Esophagus squamous epithelium (tissue), 5 donors: Measurements from ENCODE around the gene CAP1. TPM values are rescaled to one million over a fixed set of nuclear protein-coding genes. Genes with fewer than 3 reads are reported as not detected.

ENCODE experiments used
- DNase-seq: peaks from one replicate; lab custom pipeline; 2025; lab: John Stamatoyannopoulos, UW
- H3K27ac ChIP-seq, 4 donors: fragments of 200-600 bp; sonication (generic); one replicate each; pipeline ENCODE4 v1.5.1; 2016 to 2019; ENCODE audit warnings: mild to moderate bottlenecking in 1 of 4
- H3K27me3 ChIP-seq, 4 donors: fragments of 200-600 bp; sonication (generic); 1 replicate in 3 of 4; 2 replicates in 1 of 4; pipeline versions ENCODE4 v1.5.1 to v1.6.0; 2017 to 2021; ENCODE audit warnings: antibody characterized with exemption in 1 of 4
- H3K36me3 ChIP-seq, 3 donors: fragments of 200-600 bp; sonication (generic); one replicate each; pipeline ENCODE4 v1.5.1; 2016 to 2019
- H3K4me1 ChIP-seq, 3 donors: fragments of 200-600 bp; sonication (generic); one replicate each; pipeline ENCODE4 v1.5.1; 2017 to 2019
- H3K4me3 ChIP-seq, 4 donors: fragments of 200-600 bp; sonication (generic); 1 replicate in 3 of 4; 2 replicates in 1 of 4; pipeline ENCODE4 v1.5.1; 2016 to 2019; ENCODE audit warnings: mild to moderate bottlenecking in 2 of 4, moderate library complexity in 1 of 4
- H3K9me3 ChIP-seq, 3 donors: fragments of 200-600 bp; sonication (generic); one replicate each; pipeline ENCODE4 v1.5.1; 2016 to 2019
- POLR2A ChIP-seq, 4 donors: fragments of 450-650 bp; IDR thresholded peaks; one replicate each; pipeline ENCODE4 v1.6.1; 2017; ENCODE audit warnings: antibody characterized with exemption in 4 of 4, mild to moderate bottlenecking in 4 of 4, moderate library complexity in 3 of 4
- WGBS, 2 donors: methylation state at CpG; one replicate each; pipeline ENCODE4 v1.1.5; 2018; 5-methylcytosine and 5-hydroxymethylcytosine counted together
- intact Hi-C: fragments of 100-400 bp; cut with DNase I; formaldehyde crosslinking; loops from one replicate; pipeline ENCODE4 v1.15.0; 2022
- total RNA-seq, 4 donors: library from RNA; depleted of rRNA; stranded (reverse); fragments of >200 nt; gene quantifications; one replicate each; pipeline ENCODE4 v1.1.0, GENCODE V29; 2016
- TF ChIP-seq, protein P1 (sequence below), 6 experiments: fragments of 450-650 bp in 4 of 6; fragments of 200-600 bp in 2 of 6; sonication (generic) in 2 of 6; IDR thresholded peaks; one replicate each; pipeline ENCODE4 v1.5.1; 2016 to 2019; ENCODE audit warnings: antibody characterized with exemption in 6 of 6, mild to moderate bottlenecking in 4 of 6, moderate library complexity in 4 of 6
- donor health status: DM: yes; HTN: yes; CAD: no.

The CAP1 gene
- total RNA-seq, 4 donors from 2014 or later = 157 to 282 (median 227) TPM

DNA sequence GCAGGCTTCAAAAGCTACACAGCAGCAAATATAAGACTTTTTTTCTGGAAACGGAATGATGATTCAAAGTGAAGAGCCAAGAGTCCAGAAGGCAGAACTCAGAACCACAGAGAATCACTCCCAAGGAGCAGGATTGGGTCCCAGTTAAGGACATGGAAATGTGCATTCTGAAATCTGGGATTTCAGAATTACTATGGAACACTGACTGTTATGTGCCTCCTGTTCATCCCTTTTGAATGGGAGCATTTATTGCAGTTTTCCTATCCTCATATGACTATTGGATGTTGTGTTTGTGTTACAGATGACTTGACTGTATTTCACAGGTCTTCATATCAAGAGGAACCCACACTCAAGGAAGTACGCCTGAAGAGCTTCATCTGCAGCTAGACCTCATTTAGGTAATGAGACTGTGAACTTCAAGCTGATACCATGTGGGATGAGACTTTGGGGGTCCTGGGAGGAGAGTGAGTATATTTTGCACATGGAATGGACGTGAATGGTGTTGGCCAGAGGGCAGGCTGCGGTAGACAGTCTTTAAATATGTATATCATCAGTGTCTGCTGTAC, 17.1 kb upstream of the CAP1 start:
- WGBS, 2 donors = 78 to 80% methylated on average over 4 of the region's 4 CpGs
- TF ChIP-seq, protein P1, sequence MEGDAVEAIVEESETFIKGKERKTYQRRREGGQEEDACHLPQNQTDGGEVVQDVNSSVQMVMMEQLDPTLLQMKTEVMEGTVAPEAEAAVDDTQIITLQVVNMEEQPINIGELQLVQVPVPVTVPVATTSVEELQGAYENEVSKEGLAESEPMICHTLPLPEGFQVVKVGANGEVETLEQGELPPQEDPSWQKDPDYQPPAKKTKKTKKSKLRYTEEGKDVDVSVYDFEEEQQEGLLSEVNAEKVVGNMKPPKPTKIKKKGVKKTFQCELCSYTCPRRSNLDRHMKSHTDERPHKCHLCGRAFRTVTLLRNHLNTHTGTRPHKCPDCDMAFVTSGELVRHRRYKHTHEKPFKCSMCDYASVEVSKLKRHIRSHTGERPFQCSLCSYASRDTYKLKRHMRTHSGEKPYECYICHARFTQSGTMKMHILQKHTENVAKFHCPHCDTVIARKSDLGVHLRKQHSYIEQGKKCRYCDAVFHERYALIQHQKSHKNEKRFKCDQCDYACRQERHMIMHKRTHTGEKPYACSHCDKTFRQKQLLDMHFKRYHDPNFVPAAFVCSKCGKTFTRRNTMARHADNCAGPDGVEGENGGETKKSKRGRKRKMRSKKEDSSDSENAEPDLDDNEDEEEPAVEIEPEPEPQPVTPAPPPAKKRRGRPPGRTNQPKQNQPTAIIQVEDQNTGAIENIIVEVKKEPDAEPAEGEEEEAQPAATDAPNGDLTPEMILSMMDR (IDR thresholded peaks at IDR 0.05) = no peak
- TF ChIP-seq POLR2A (IDR thresholded peaks at IDR 0.05) = no peak
- Histone ChIP-seq H3K27ac (no peak overlapping the region), H3K36me3 (no peaks in the 10 kb centered on the region), H3K4me3 (no peak overlapping the region), H3K27me3 (peaks cover 0 to 14% (median 0%) of the 10 kb centered on the region in 4 donors), H3K4me1 (no peaks in the 10 kb centered on the region), H3K9me3 (peaks cover 0 to 8% (median 0%) of the 10 kb centered on the region in 3 donors)
- no peak for DNase-seq
- intact Hi-C loops = no loop called here

DNA sequence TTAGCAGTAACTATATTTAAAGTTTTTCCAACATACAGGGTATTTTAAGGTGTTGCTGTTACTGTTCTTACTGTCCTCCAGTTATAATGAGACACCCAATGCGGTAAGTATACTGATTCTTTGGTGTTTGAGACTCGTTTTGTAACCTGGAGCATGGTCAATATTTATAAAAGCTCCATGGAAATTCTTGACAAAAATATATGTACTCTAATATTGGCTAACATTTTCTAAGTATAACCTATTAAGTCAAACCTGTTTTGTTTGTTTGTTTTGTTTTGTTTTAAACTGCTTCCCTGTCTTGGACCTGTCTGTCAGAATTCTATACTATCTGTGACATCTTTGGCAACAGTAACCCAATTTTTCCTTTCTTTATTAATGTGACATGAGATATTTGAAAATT, 15.9 kb upstream of the CAP1 start:
- no peak for DNase-seq
- intact Hi-C loops = no loop called here
- Histone ChIP-seq H3K9me3 (peaks cover 0 to 8% (median 0%) of the 10 kb centered on the region in 3 donors), H3K27me3 (peaks cover 0 to 22% (median 0%) of the 10 kb centered on the region in 4 donors), H3K4me3 (no peak overlapping the region), H3K4me1 (no peaks in the 10 kb centered on the region), H3K27ac (no peak overlapping the region), H3K36me3 (no peaks in the 10 kb centered on the region)
- TF ChIP-seq, protein P1 (IDR thresholded peaks at IDR 0.05) = no peak
- no peak for TF ChIP-seq POLR2A (IDR thresholded peaks at IDR 0.05)
- WGBS, 2 donors = 65 to 76% methylated on average over 2 of the region's 2 CpGs

DNA sequence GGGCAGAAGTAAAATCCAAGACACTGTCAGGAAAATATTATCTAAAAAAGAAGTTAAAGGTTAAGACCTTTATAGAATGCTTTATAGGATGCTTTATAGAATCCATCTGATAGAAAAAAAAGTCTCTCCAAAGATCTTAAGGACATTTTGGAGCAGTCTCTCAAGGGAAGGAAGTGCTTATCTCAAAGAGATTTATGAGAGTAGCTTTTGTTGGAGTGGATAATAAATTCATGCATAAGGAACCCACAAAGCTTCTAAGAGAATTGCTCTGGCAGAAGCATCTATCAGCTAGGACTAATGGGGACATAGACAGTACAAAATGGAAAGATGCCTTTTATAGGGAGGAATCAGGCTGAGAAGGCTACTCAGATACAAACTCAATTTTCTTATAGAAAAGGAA, 12.9 kb upstream of the CAP1 start:
- H3K9me3 ChIP-seq = peaks cover 0 to 8% (median 0%) of the 10 kb centered on the region in 3 donors
- DNase-seq = no peak
- TF ChIP-seq, protein P1 (IDR thresholded peaks at IDR 0.05) = no peak
- TF ChIP-seq POLR2A (IDR thresholded peaks at IDR 0.05) = no peak
- H3K27ac ChIP-seq = no peak overlapping the region
- H3K4me1 ChIP-seq = peaks cover 0 to 20% (median 0%) of the 10 kb centered on the region in 3 donors
- H3K36me3 ChIP-seq = no peaks in the 10 kb centered on the region
- intact Hi-C loops = no loop called here
- H3K27me3 ChIP-seq = peaks cover 0 to 28% (median 0%) of the 10 kb centered on the region in 4 donors
- H3K4me3 ChIP-seq = no peak overlapping the region

DNA sequence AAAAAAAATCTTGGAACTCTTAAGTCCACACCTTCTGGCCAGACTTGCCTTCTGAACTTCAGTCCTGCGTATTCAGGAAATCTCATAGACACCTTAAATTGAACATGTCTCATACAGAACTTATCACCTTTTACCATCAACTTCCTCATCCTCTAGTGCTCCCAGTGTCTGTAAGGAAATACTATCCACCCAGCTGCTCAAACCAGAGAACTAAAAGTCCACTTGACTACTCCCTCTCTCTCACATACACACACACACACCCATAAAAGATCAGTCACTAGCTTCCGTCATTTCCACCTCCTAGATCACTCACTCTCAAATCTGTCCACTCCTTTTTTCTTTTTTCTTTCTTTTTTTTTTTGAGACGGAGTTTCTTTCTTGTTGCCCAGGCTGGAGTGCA, 10.9 kb upstream of the CAP1 start:
- 71 to 72% methylated on average over 3 of the region's 3 CpGs for WGBS, 2 donors
- Histone ChIP-seq H3K4me1 (peaks cover 0 to 20% (median 0%) of the 10 kb centered on the region in 3 donors), H3K9me3 (no peaks in the 10 kb centered on the region), H3K27ac (no peak overlapping the region), H3K27me3 (peaks cover 0 to 28% (median 0%) of the 10 kb centered on the region in 4 donors), H3K36me3 (no peaks in the 10 kb centered on the region), H3K4me3 (no peak overlapping the region)
- intact Hi-C loops = loop anchor here (10.0 kb wide), 1 partner anchor 45 kb away; no protein-coding TSS in a partner anchor
- TF ChIP-seq, protein P1 (IDR thresholded peaks at IDR 0.05) = no peak
- TF ChIP-seq POLR2A (IDR thresholded peaks at IDR 0.05) = no peak
- DNase-seq = no peak

DNA sequence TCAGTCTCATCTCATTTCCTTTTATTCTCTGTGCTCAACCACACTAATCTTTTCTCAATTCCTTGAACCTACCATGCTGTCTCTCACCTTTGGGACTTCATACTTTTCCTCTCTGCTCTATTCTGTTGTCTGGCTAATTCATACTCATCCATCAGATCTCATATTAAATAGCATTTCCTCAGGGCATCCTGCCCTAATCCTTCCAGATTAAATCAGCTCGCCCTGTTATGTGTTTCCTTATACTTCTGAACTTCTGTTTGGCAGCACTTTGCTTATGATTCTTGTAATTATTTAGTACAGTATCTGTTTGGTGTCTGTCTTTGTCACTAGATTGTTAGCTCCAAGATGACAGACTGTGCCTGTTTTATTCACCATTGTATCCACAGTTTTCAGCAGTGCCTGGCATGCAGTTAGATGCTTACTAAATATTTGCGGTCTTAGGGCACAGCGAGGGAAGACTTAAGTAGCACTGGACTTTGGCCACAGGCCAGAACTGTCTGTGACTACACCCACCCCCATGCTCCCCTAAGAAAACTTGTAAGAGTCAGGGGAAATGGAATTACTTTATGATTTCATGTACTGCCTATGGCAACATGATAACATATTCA, 9.9 kb upstream of the CAP1 start:
- TF ChIP-seq POLR2A (IDR thresholded peaks at IDR 0.05) = no peak
- TF ChIP-seq, protein P1 (IDR thresholded peaks at IDR 0.05) = no peak
- H3K27ac ChIP-seq = no peak overlapping the region
- no peak for DNase-seq
- H3K4me3 ChIP-seq = no peak overlapping the region
- 21 to 22% methylated on average over 3 of the region's 3 CpGs for WGBS, 2 donors
- H3K9me3 ChIP-seq = no peaks in the 10 kb centered on the region
- no peaks in the 10 kb centered on the region for H3K36me3 ChIP-seq
- peaks cover 0 to 20% (median 0%) of the 10 kb centered on the region in 3 donors for H3K4me1 ChIP-seq
- intact Hi-C loops = loop anchor here (10.0 kb wide), 1 partner anchor 46 kb away; no protein-coding TSS in a partner anchor
- peaks cover 0 to 28% (median 0%) of the 10 kb centered on the region in 4 donors for H3K27me3 ChIP-seq
